Adrenal gland (tissue), 5 donors: Measurements from ENCODE around the gene PDE6B.

Source experiments
- POLR2A ChIP-seq, 2 donors: fragments of 450-650 bp; IDR thresholded peaks; one replicate each; pipeline ENCODE4 v1.6.1; 2017; ENCODE audit warnings: antibody characterized with exemption in 2 of 2, mild to moderate bottlenecking in 2 of 2, moderate library complexity in 1 of 2
- TF ChIP-seq, protein P1 (sequence below), 6 experiments: fragments of 450-650 bp in 4 of 6; fragments of 200-600 bp in 2 of 6; sonication (generic) in 1 of 6; IDR thresholded peaks; 1 replicate in 5 of 6; 2 replicates in 1 of 6; pipeline versions ENCODE4 v1.5.1 to v1.8.0; 2016 to 2021; ENCODE audit warnings: antibody characterized with exemption in 6 of 6, mild to moderate bottlenecking in 2 of 6, moderate library complexity in 1 of 6
- donor health status: DM: no; HTN: no; CAD: no.

DNA sequence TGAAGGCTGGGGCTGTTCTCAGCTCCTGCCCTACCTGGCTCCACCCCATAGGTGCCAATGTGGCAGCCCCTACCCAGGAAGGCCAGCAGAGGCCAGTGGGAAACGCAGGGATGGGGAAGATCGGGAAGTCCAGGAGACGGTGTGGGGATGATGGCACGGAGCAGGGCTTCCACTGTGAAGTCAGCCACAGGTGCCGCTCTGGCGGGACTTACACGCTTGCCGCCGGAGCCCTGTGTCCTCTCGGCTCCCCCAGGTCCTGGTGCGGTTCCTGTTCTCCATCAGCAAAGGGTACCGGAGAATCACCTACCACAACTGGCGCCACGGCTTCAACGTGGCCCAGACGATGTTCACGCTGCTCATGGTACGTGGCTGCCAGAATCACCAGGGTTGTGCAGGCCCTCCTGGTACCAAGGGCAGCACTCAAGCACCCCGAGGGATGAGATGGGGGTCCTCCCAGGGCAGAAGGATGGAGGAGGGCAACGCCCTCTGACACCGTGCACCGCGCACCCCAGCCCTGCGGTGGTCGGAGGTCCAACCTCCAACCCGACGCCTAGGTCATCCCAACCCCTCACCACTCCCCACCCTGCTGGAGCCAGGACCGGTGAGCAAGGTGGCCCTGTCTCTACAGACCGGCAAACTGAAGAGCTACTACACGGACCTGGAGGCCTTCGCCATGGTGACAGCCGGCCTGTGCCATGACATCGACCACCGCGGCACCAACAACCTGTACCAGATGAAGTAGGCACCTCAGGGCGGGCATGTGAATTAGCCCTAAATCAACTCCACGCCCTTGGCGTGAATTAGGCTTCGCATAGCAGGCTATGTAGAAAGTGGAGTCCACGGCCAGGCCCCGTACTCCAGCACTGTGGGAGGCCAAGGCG lies 36.7 kb downstream of the PDE6B start:
- TF ChIP-seq POLR2A (IDR thresholded peaks at IDR 0.05) = no peak
- TF ChIP-seq, protein P1, sequence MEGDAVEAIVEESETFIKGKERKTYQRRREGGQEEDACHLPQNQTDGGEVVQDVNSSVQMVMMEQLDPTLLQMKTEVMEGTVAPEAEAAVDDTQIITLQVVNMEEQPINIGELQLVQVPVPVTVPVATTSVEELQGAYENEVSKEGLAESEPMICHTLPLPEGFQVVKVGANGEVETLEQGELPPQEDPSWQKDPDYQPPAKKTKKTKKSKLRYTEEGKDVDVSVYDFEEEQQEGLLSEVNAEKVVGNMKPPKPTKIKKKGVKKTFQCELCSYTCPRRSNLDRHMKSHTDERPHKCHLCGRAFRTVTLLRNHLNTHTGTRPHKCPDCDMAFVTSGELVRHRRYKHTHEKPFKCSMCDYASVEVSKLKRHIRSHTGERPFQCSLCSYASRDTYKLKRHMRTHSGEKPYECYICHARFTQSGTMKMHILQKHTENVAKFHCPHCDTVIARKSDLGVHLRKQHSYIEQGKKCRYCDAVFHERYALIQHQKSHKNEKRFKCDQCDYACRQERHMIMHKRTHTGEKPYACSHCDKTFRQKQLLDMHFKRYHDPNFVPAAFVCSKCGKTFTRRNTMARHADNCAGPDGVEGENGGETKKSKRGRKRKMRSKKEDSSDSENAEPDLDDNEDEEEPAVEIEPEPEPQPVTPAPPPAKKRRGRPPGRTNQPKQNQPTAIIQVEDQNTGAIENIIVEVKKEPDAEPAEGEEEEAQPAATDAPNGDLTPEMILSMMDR (IDR thresholded peaks at IDR 0.05) = no peak
